ENCODE results near the gene NYAP1.
"Not testable (repeated sequence)": the region's sequence is repeated elsewhere in the genome, so short reads cannot be mapped to it uniquely, and the experiment has no call there.

DNA sequence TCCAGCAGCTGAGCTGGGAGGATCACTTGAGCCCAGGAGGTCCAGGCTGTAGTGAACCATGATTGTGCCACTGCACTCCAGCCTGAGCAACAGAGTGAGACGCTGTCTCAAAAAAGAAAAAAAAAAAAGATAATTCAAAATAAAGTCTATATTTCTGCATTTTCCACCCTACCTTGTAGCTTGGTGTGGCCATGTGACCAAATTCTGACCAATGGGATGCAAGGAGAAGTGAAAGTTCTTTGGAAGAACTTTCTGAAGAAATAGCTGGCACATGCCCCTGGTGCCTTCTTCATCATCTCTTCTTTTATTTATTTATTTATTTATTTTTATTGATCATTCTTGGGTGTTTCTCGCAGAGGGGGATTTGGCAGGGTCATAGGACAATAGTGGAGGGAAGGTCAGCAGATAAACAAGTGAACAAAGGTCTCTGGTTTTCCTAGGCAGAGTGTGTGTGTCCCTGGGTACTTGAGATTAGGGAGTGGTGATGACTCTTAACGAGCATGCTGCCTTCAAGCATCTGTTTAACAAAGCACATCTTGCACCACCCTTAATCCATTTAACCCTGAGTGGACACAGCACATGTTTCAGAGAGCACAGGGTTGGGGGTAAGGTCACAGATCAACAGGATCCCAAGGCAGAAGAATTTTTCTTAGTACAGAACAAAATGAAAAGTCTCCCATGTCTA, 38.3 kb downstream of the NYAP1 start:
- not testable (repeated sequence) for TF ChIP-seq POLR2AphosphoS5 (IDR thresholded peaks at IDR 0.05); POLR2A (IDR thresholded peaks at IDR 0.05; ENCODE audit: low read depth)
- TF ChIP-seq, protein P1, sequence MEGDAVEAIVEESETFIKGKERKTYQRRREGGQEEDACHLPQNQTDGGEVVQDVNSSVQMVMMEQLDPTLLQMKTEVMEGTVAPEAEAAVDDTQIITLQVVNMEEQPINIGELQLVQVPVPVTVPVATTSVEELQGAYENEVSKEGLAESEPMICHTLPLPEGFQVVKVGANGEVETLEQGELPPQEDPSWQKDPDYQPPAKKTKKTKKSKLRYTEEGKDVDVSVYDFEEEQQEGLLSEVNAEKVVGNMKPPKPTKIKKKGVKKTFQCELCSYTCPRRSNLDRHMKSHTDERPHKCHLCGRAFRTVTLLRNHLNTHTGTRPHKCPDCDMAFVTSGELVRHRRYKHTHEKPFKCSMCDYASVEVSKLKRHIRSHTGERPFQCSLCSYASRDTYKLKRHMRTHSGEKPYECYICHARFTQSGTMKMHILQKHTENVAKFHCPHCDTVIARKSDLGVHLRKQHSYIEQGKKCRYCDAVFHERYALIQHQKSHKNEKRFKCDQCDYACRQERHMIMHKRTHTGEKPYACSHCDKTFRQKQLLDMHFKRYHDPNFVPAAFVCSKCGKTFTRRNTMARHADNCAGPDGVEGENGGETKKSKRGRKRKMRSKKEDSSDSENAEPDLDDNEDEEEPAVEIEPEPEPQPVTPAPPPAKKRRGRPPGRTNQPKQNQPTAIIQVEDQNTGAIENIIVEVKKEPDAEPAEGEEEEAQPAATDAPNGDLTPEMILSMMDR (IDR thresholded peaks at IDR 0.05) = not testable (repeated sequence)
